Heart left ventricle (tissue), 13 donors: Measurements from ENCODE around the gene GFI1B.

Experiments used
- CTCF ChIP-seq, 12 donors: fragments of 200-600 bp; sonication (generic) in 4 of 12; IDR thresholded peaks; one replicate each; pipeline versions ENCODE4 v1.5.0 to v1.8.0; 2018 to 2022; ENCODE audit warnings: antibody characterized with exemption in 12 of 12, mild to moderate bottlenecking in 5 of 12
- POLR2A ChIP-seq, 2 donors: fragments of 450-650 bp; IDR thresholded peaks; one replicate each; pipeline ENCODE4 v1.6.1; 2017; ENCODE audit warnings: antibody characterized with exemption in 2 of 2, mild to moderate bottlenecking in 2 of 2, moderate library complexity in 2 of 2
- donor health status: ischemic (EF 13 %, LVEDD 7.1; RV severe dilation, severe dysfunction).
- donor health status: DM: no; HTN: yes; CAD: no.
- donor health status: DM: no; HTN: no; CAD: no.
- donor health status: ischemic (EF 25% LVEDD 6.9; RV normal size, moderate dysfunction).
- donor health status: ischemic (EF 25% LVEDD 5.7; RV mildly dilated, moderate dysfunction).
- donor health status: ischemic (EF 35%, LVEDD 5.7; RV mildly dilated, moderate dysfunction).
- donor health status: nonischemic (EF 11% LVEDD 7.7; RV severe dilation, severe dysfunction).
- donor health status: DM: yes; HTN: yes; CAD: no.
- donor health status: PGD.
- donor health status: ischemic (EF 29% LVEDD 5.4; RV normal size, mild dysfunction).
- donor health status: nonischemic (EF 23%, LVEDD 6.1; RV moderate dilation, normal function).

- TF ChIP-seq CTCF (IDR thresholded peaks at IDR 0.05): no peak
- no peak for TF ChIP-seq POLR2A (IDR thresholded peaks at IDR 0.05)
These were observed 25.9 kb downstream of the GFI1B start for GRCh38 chr9:133004091-133004998.
